LNCAP (cell line): Measurements from ENCODE around the gene MAN1C1.

Experiments used
- CTCF ChIP-seq: fragments of 450-650 bp; IDR thresholded peaks from 2 replicates; pipeline ENCODE4 v1.5.1; 2017; ENCODE audit warnings: mild to moderate bottlenecking

MAN1C1 gene

GRCh38 chr1:25675729-25676476 is 59.3 kb downstream of the MAN1C1 start:
- TF ChIP-seq CTCF, result no peak

- no peak for TF ChIP-seq CTCF
Measured at GRCh38 chr1:25676488-25676887, 59.9 kb downstream of the MAN1C1 start.

- TF ChIP-seq CTCF, result no peak
Measured at GRCh38 chr1:25677193-25677773, 60.7 kb downstream of the MAN1C1 start.

GRCh38 chr1:25679171-25679570 is 62.6 kb downstream of the MAN1C1 start:
- no peak for TF ChIP-seq CTCF

- TF ChIP-seq CTCF, result no peak
Measured at GRCh38 chr1:25680701-25681100, 64.1 kb downstream of the MAN1C1 start.

GRCh38 chr1:25682059-25682601 is 65.5 kb downstream of the MAN1C1 start:
- no peak for TF ChIP-seq CTCF

GRCh38 chr1:25683177-25683576 is 66.6 kb downstream of the MAN1C1 start:
- TF ChIP-seq CTCF, result no peak
